ENCODE results near the gene ZNF428. TPM values are rescaled to one million over a fixed set of nuclear protein-coding genes. Genes with fewer than 3 reads are reported as not detected.

The ZNF428 gene
- total and polyA plus RNA-seq, 11 donors = 25.1 to 64.5 (median 31.3) TPM

DNA sequence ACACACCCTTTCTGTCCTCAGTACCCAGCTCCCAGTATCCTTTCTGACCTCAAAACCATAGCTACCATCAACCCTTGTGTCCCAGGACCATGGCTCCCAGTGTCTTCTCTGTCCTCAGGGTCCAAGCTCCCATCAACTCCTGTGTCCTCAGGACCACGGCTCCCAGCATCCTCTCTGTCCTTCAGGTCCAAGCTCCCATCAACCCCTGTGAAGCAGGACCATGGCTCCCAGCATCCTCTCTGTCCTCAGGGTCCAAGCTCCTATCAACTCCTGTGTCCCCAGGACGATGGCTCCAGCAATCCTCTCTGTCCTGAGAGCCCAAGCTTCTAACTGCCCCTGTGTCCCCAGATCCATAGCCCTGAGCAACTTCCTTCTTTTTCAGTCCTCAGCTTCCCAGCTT is 21.9 kb upstream of the ZNF428 start:
- TF ChIP-seq POLR2A (IDR thresholded peaks at IDR 0.05) (no peak), CTCF (IDR thresholded peaks at IDR 0.05) (no peak)
- DNase-seq = no peak
- no peak for ATAC-seq
- Histone ChIP-seq H3K9me3 (peaks cover 0 to 4% (median 0%) of the 10 kb centered on the region in 12 donors), H3K4me1 (peaks cover 0 to 17% (median 6%) of the 10 kb centered on the region in 12 donors), H3K4me3 (no peak overlapping the region), H3K36me3 (no peaks in the 10 kb centered on the region), H3K27ac (no peak overlapping the region), H3K27me3 (peaks cover 0 to 30% (median 10%) of the 10 kb centered on the region in 9 donors)
- intact Hi-C loops (cut with DNase I) = loop anchor here in 1 of 10 donors (10.0 kb wide), 1 partner anchor 197 kb away; no protein-coding TSS in a partner anchor
- whole genome bisulfite sequencing, 4 donors = 64 to 78% (median 69%) methylated on average over 2 of the region's 2 CpGs

- Histone ChIP-seq H3K4me3 (peak overlapping the region; percentile 17 to 60 (median 52)), H3K27ac (no peak overlapping the region), H3K27me3 (peaks cover 0 to 30% (median 10%) of the 10 kb centered on the region in 9 donors), H3K36me3 (no peaks in the 10 kb centered on the region), H3K4me1 (peaks cover 0 to 17% (median 6%) of the 10 kb centered on the region in 12 donors), H3K9me3 (no peaks in the 10 kb centered on the region)
- DNase-seq (no peak), ATAC-seq (peak in 1 of 4 donors; percentile 25)
- 8 to 14% (median 13%) methylated on average over 8 to 9 of the region's 9 CpGs for WGBS, 4 donors
- TF ChIP-seq CTCF (IDR thresholded peaks at IDR 0.05) (no peak), POLR2A (IDR thresholded peaks at IDR 0.05) (no peak)
- intact Hi-C loops (cut with DNase I) = loop anchor here in 1 of 10 donors (10.0 kb wide), 1 partner anchor 196 kb away; no protein-coding TSS in a partner anchor
Observed at GRCh38 chr19:43640424-43640757, 21.0 kb upstream of the ZNF428 start.

DNA sequence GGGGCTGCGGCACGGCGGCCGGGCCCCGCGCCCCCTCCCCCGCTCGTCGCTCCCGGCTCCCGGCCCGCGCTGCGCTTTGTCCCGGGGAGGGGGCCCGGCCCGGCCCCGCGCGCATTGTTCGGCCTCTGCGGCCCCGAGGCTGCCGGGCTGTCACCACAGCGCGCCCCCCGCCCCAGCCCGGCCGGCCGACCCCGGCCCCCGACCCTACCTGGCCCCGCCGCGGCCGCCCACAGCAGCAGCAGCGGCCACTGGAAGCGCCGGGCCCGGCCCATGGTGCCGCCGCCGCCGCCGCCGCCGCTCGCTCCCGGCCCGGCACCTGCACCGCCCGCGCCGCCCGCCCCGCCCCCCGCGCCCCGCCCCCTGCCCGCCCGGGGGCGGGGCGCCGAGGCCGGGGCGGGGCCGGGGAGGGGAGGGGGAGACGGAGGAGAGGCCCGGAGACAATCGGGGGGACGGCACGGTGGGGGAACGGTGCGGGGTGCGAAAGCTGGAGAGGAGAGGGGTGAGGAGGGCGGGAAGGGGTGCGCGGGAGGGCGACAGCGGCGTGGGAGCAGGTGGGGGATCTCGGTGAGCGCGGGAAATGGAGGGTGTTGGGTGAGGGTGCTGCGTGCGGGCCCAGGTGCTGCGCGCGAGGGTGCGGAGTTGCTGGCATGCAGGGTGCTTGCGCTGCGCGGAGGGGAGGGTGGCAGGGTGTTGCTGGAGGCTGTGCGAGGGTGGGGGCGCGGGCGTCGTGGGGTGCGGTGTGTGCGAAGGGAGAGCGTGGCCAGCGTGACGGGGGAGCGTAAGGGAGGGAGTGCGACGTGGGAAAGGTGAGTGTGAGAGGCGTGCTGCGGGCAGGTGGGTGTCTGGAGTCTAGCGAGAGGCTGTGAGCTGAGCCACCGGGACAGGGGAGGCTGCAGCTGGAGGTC is 20.3 kb upstream of the ZNF428 start, which contains the start of gene CADM4:
CADM4 (minus strand) TSS at position 332 of the 905 bp plus-strand sequence; CDS start at position 272, 60 bp downstream.
- ATAC-seq = peak in 3 of 4 donors; percentile 52 to 79 (median 62)
- Histone ChIP-seq H3K9me3 (no peaks in the 10 kb centered on the region), H3K4me1 (peaks cover 0 to 17% (median 6%) of the 10 kb centered on the region in 12 donors), H3K27ac (peak within 1 kb of the TSS in 2 of 12 donors; percentile 44 to 60), H3K36me3 (no peaks in the 10 kb centered on the region), H3K27me3 (peaks cover 0 to 30% (median 10%) of the 10 kb centered on the region in 9 donors), H3K4me3 (peak within 1 kb of the TSS; percentile 17 to 60 (median 52))
- intact Hi-C loops (cut with DNase I) = loop anchor here in 1 of 10 donors (10.0 kb wide), 1 partner anchor 195 kb away; no protein-coding TSS in a partner anchor
- TF ChIP-seq POLR2A (IDR thresholded peaks at IDR 0.05) = no peak
- TF ChIP-seq CTCF (IDR thresholded peaks at IDR 0.05) = no peak
- WGBS, 4 donors = 1 to 4% (median 1%) methylated on average over 54 to 110 of the region's 110 CpGs
- DNase-seq = peak in 2 of 5 donors; percentile 14 to 38

- intact Hi-C loops (cut with DNase I) = no loop called here
- no peaks in the 10 kb centered on the region for H3K36me3 ChIP-seq
Observed at GRCh38 chr19:43638995-43639518, 19.6 kb upstream of the ZNF428 start.

More at GRCh38 chr19:43638995-43639518, 19.6 kb upstream of the ZNF428 start:
- H3K4me3 ChIP-seq = peak overlapping the region in 9 of 12 donors; percentile 17 to 60 (median 37)
- peaks cover 0 to 30% (median 10%) of the 10 kb centered on the region in 9 donors for H3K27me3 ChIP-seq
- TF ChIP-seq CTCF (IDR thresholded peaks at IDR 0.05) (no peak), POLR2A (IDR thresholded peaks at IDR 0.05) (no peak)
- DNase-seq (no peak), ATAC-seq (no peak)
- peak overlapping the region in 1 of 12 donors; percentile 60 for H3K27ac ChIP-seq
- 9 to 12% (median 10%) methylated on average over 17 to 18 of the region's 18 CpGs for WGBS, 4 donors
- peaks cover 0 to 17% (median 6%) of the 10 kb centered on the region in 12 donors for H3K4me1 ChIP-seq
- no peaks in the 10 kb centered on the region for H3K9me3 ChIP-seq

All from heart left ventricle (tissue), 16 donors.